Right renal cortex interstitium (tissue), 3 donors: ENCODE measurements around the gene SHTN1. TPM values are rescaled to one million over a fixed set of nuclear protein-coding genes. Genes with fewer than 3 reads are reported as not detected.

Experiments used
- DNase-seq, 3 donors: peaks; one replicate each; pipeline ENCODE4 v3.0.0-alpha.2; 2013; ENCODE audit warnings: low read depth in 3 of 3, low spot score in 2 of 3
- polyA plus RNA-seq, 3 donors: library from polyadenylated mRNA; unstranded; fragments of 120-200 nt; gene quantifications; one replicate each; pipeline ENCODE4 v1.2.1, GENCODE V29; 2013; ENCODE audit not compliant: insufficient read length in 3 of 3

The SHTN1 gene
- polyA plus RNA-seq, 3 donors = 22.0 to 26.4 (median 23.8) TPM

DNA sequence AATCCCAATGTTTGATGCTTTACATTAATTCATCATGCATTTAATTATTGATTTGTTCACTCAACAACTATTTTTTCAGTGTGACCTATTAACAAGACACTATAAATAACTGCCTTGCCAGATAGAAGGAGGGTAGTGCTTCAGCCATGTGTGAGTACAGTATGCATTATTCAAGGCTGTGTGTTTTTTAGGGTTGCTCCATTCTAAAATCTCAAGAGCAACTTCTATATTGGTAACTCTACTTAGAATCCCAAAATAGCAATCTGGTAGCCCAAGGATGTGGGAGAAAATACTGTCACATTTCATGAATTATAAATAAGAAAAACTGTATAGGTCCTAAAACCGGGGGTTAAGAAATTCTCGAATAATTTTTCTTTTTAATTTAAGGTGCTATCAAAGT, 85.8 kb downstream of the SHTN1 start:
- no peak for DNase-seq

DNA sequence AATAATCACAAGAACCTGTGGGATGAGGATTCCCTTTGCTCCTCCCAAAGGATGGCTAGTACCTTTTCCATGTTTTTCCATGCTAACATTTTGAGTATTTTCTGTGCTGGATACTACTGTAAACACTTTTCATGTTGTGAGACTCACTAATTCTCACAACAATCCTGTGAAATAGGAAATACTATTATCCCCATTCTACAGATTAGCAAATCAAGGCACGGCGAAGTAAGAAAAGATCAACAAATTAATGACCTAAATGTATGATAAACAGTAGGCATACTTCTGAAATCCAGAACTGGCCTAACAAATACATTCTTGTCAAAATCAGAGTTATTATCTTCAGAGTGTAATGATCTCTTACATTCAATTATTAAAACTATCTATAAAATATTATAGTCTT, 86.4 kb downstream of the SHTN1 start:
- DNase-seq = no peak

DNA sequence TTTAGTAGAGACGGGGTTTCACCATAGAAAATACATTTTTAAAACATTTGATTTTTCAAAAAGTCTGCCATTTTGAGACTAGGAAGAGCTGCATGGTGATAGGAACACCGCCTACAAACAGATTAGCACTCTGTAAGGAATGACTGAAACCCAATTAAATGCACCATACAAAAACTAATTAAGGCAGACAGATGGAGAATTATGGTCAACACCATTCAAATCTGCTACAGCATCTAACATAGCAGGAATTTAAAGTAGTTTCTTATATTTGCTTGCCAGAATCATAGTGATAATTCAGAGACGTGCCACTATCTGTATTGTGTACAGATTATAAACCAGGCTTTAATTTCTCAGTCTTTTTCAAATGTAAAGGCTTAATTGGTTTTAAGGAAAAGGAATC, 87.5 kb downstream of the SHTN1 start:
- no peak for DNase-seq

DNA sequence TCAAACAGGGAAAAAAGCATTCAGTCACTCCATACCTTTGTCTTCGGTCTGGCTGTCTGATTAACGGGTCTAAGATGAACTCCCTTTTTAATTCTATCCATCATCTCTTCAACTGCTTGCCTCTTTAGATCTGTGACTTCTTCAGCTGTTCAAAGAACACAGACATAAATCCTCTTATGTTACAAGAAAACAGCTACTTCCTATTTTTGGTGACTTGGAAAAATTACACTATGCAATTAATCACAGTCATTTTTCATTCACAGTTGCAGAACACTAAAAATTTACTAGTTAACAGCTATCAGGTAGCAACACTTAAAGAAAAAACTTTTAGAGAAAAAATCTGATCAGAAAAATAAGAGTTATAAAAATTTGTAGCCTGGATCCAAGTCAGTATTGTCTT, 89.6 kb downstream of the SHTN1 start:
- no peak for DNase-seq

DNA sequence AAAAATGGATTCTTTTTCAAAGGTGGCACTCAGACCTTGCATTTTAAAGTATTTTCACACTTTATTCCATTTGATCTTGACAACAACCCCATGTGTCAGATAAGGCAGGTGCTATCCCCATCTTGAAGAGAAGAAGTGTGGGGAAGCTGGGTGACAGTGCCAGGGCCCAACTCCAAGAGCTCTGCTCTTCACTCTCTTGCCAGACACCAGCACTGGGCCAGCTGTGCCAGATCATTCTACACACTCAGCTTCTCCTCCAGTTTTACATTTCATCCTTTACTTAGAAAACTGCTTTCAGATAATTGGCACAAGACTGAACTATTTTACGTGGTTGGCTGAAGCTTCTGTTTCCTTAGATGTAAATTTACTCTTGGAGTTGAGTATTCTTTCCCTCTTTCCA, 91.3 kb downstream of the SHTN1 start:
- no peak for DNase-seq

DNA sequence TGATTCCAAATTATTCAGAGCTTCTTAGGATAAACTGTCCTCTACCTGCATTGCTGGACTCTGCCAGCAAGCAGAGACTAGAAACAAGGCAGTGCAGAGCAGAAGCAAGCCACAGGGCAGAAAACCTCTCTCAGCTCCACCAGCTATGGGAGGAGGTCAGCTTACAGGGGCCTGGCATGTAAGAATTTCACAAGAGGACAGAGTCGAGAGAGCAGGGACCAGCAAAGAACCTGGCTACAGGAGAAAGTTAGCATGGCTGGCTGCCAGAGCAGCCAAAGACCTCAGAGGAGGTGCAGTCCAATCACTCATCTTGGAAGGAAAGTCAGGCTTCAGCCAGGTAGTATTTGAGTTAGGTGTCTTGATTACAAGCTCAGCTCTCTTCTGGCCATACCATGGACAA, 92.8 kb downstream of the SHTN1 start:
- no peak for DNase-seq

DNA sequence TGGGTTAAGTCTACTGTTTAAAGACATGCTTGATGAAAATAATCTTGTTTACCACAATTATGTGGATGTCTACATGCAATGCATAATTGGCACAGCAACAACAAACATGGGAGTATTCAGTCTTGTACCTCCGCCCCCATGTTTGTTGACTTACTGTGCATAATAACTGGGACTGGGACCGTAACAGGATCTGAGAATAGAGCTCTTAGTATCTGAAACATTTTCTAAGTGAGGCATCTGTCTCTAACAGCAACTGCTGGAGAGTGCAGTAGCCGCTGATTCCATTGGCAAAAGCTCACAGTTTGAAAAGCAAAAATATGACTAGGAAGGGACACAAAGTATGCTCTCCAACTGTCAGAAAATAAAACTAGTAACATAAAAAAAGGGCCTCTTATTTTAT, 94.1 kb downstream of the SHTN1 start:
- no peak for DNase-seq

DNA sequence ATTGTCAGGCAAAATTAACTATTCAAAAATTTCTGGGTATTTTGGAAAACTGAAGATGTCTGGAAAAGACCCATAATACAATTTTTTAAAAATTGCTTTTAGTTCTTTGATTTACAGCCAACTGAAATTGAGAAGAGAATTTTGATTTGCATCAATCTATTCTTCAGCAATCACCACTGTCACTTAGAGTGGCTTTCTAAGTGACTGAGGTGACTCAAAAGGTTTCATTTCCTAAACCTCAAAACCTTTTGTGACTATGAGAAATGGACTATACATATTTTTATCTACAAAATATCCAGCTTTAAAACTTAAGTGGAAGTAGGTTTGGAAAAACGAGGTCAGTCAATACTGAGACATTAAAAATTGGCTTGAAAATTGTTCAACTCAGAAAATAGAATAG, 95.7 kb downstream of the SHTN1 start:
- no peak for DNase-seq

DNA sequence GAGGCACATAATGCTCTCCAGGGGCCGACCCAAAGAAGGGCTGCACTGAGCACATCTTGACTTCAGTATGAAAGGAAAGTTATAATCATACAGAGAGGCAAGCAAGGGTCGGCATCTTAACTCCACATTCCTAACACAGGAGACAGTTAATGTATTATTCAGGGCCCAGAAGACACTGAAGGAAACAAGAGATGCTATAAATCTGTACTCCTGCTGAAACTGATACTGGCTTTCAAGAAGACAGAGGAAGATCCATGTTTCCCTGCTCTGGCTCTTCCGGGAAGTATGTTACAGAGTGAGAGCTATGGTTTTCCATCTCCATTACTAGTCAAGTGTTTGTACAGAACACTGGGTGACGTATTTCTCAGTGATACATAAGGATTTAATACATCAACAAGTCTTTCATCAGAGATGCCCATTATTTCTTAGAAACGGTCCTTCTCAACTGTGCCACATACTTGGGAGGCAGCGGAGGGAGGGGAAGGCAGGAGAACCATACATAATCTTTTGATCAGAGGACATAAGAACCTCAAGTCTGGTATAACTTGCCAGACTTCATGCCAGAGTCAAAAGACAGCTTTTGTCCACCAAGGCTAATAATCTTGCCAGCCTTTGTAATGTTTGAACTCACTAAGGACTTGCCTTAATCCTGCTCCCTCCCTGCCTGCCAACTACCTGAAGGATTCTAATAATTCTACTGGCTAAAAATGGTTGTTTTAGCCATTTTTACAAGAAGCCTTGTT, 97.6 kb downstream of the SHTN1 start:
- DNase-seq = peak in 1 of 3 donors; percentile 27

DNA sequence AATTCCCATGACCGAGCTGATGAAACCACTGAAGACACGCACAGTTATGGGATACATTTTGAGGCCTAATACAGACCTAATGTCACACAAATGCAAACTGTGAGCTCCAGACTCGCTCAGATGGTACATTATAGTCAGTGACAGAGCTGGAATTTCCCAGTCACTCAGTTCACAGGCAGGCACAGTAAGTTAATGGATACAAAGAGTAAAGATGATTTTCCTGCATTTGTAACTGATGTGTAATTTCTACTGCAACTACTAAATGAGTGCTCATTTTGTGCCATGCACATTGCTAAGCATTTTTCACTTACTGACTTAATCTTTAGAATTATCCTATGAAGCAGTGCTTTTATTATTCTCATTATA, 99.2 kb downstream of the SHTN1 start:
- no peak for DNase-seq

DNA sequence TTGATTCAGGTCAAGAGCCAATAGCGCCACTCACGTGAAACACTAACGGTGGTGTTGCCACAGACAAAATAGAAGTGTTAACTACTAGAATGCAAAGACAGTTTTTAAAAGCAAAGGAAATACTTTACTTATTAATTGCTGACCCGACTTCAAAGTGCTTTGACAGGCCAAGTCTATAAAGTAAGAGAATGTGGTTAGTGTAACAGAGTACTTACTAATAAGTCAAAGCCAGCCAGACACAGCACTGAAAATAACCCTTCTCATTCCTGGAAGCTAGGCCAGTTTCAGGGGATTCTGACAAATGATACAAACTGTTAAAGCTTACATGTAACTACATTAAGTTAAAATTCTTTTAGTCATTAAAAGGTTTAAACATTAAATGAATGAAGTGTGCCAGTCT, 105.4 kb downstream of the SHTN1 start:
- peak in 1 of 3 donors; percentile 35 for DNase-seq

DNA sequence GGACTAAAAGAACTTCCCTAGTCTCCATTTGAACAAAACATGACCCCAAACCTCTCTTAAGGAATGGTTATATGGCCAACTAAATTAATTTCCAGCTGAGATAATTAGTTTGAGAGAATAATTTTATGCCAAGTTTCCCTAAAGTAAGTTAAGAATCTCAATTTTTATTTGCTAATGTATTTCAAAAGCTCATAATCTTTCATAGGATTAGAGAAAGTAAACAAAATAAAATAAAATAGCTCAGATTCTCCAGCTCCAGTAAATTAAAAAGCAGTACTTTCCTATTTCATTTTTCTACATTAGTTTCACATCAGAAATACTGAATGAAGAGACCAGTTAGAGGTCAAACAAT, 111.3 kb downstream of the SHTN1 start:
- DNase-seq = no peak

DNA sequence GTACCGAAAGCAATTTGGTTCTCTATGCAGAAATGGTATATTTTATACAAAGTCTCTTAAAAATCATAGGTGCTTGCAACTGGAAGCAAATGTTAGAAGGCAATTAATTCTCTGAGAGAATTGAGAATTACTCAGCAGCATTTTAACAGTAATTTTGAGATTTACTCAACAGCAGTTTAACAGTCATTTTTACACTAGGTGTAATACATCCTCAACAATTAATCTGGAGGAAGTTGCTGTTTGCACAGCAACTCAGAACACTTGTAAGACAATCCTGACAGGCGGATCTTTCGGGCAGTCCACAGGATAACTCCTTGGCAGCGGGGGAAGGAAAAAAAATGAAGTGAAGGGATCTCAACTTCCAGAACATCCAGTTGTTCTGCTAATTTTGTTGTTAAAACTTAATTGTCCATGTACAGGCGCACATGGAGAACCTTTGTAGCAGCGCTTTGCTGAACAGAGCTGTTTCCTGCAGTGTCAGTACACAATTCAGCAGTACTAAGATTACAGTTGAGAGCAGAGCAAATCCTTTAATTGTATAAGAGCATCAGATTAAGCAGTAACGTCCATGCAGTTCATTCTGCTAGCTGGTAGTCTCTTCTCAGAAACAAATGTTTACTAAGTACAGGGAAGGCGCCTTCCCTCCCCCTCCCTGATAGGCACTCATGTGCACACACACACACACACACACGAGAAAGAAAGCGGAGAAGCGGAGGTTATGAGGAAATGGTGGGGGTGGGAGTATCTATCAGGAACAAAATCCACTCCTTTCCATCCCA, 111.9 kb downstream of the SHTN1 start:
- peak in 1 of 3 donors; percentile 32 for DNase-seq

DNA sequence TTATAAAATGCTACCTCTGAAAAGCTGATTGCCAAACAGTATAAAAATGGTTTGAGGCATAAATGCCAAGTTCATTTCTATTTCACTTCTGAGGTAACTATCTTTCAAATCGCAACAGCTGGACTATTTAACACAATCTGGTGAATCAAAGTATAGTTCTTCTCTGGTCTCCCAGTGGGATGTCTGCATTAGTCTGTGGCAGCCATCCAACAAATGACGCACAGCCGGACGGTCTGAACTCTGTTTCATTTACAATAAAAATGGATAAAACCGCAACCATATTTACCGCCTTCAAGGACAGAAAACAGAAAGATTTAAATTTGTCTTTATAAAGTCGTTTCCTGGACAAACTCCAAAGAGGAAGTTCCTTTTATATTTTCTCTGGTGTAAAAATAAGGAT, 113.8 kb downstream of the SHTN1 start:
- DNase-seq = peak in 2 of 3 donors; percentile 40 to 61

DNA sequence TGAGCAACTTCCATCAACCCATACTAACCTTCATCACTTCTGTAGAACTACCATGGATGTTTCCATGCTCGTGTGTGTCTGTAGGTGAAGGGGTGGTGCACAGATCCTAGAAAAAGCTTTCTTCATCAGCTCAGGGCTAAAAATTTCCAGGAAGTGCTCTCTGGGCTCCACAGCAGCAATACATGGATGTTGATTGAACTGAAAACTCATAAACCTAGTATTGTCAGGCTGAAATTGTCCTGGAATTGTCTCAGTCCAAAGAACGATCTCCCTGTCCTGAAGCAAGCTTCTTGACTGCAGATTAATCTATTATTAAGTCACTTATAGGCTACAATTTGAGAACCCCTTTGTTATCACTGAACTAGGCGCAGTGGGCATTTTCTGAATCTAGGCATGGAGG, 115.9 kb downstream of the SHTN1 start:
- DNase-seq = no peak

DNA sequence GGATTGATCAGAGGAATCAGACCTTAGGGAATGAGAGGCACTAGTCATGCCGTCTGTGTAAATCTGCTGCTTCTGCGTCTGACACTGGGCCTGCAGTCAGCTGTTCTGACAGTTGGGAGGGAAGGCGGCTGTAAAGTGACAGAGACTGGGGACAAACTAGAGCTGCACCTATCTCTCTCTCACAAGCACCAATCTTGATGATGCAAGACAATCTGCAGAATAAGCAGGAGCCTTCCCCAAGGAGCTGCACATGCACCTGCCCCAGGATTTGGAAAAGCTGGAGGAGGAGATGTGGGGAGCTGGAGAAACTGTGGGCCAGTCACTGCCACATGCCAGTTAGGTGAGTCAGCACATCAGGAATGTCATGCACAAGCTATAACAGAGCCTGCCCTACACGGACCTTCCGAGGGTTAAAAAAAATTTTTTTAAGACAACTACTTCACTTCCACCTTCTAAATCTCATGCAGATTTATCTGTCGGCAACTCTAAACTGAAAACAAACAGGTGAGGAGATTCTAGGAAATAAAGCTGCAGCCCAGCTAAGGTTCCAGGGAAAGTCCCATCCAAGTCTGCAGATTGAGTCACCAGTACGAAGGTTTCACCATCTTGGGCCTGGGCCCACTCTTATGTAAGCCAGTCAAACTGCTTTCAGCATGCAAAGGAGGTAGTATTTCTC, 116.5 kb downstream of the SHTN1 start:
- no peak for DNase-seq

DNA sequence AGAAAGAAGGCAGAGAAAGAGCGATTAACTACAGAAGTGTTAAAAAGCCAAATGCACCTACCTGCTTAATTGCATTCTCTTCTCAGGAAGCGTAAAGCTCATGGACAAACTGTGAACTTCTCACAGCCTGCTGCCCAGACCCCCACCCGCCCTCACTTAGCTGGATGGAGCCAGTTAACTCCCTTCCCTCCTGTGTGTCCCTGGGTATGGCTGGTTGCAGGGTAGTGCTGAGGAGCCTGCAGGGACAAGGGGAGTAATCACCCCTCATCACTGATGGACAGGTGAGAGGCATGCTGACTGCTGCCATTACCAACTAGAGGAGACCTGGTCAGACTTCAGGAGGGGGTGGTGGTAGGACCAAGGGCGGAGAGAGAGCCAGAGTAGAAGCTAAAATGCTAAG, 118.2 kb downstream of the SHTN1 start:
- DNase-seq = no peak

DNA sequence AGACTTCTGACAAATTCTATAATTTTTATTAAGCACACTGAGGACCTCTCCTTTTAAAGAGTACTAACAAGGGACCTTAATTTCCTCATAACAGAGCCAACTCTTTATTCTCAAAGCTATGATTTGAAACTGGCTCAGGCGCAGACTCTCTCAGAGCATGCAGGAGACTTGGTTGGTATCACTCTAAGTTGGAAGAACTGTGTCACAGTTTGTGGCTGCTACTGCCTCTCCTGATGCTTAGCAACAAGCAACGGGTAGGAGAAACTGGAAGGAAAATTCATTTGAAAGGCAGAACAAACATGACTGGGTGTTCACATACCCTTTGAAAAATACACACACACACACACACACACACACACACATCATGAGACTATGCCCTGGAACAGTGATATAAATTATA, 122.3 kb downstream of the SHTN1 start:
- no peak for DNase-seq

DNA sequence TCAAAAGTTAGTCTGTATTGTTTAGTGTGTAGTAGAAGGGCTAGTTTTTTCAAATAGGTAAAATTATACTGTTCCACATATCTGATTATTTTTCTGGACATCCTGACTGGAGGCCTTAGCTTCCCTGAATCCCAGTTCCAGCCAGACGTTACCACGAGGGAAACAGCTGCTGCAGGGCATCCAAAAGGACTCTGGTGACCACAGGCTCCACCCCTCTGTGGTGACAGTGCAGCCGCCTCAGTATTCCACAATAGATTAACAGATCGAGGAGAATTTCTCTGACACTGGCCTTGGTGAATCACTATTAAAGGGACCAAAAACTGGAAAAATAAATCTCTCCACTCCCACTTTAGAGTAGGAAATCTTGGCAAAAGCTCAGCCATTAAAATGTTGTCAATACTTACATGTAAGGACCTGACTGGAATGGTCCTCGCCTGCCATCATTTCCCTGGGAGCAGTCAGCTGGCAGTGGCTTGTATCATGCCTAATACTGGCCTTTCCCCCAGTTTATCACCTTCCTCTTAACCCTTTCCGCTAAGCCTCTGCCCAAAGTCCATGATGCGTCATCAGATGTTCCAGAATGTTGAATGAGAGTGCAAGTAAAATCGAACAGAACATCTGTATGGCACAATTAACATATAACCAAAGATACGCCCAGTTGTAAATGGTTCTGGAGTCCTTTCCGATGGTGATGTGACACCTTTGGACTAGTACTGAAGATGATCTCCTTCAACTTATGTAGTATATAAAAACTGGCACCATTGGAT, 124.1 kb downstream of the SHTN1 start:
- no peak for DNase-seq

DNA sequence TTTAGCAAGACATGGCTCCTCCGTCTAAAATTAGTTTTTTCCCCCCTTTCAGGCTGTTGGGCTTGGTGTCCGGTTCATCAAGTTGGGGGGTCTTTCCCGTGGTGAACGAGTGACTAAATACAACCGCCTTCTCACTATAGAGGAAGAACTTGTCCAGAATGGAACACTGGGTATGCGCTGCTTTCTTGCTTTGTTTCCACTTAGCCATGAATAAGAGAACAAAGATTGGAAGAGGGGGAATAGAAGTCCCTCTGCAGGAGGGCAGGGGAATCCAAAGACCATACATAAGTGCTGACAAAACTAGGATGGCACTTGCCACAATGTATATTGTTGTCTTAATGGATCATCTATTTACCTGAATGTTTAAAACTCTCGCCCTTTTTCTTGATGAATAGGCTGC, 125.2 kb downstream of the SHTN1 start:
- DNase-seq = no peak

DNA sequence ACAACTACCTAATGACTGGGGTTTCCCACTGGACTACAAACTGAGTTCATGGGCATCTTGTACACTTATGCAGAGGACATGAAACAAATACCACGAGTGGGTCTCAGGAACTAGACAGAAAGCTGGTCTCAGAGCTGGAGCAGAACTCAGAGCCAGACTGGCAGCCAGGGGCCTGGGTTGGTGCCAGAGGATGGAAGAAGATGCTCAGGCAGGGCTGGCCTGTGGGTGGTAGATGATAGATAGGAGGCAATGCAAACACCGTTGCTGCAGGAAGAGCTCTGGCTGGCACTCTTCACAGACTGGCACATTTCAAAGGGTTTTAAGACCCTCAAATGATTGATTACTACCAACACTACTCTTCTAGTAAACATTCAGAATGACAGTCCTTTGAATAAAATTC, 126.9 kb downstream of the SHTN1 start:
- DNase-seq = no peak
